GM12864 (cell line): ENCODE measurements around the gene ETS1.

Experiments
- DNase-seq: peaks from one replicate; pipeline ENCODE4 v3.0.0-alpha.2; 2011; ENCODE audit warnings: low read depth
- H3K4me3 ChIP-seq: 2 replicates; pipeline ENCODE4 v1.5.1; 2011; ENCODE audit warnings: mild to moderate bottlenecking, low read depth, low read length, control low read depth
- TF ChIP-seq, protein P1 (sequence below): IDR thresholded peaks from 2 replicates; pipeline ENCODE4 v1.5.1; 2011; ENCODE audit warnings: low read depth, mild to moderate bottlenecking, moderate library complexity, low read length, control low read depth, inconsistent platforms; ENCODE audit errors: missing control alignments

ETS1 gene

DNA sequence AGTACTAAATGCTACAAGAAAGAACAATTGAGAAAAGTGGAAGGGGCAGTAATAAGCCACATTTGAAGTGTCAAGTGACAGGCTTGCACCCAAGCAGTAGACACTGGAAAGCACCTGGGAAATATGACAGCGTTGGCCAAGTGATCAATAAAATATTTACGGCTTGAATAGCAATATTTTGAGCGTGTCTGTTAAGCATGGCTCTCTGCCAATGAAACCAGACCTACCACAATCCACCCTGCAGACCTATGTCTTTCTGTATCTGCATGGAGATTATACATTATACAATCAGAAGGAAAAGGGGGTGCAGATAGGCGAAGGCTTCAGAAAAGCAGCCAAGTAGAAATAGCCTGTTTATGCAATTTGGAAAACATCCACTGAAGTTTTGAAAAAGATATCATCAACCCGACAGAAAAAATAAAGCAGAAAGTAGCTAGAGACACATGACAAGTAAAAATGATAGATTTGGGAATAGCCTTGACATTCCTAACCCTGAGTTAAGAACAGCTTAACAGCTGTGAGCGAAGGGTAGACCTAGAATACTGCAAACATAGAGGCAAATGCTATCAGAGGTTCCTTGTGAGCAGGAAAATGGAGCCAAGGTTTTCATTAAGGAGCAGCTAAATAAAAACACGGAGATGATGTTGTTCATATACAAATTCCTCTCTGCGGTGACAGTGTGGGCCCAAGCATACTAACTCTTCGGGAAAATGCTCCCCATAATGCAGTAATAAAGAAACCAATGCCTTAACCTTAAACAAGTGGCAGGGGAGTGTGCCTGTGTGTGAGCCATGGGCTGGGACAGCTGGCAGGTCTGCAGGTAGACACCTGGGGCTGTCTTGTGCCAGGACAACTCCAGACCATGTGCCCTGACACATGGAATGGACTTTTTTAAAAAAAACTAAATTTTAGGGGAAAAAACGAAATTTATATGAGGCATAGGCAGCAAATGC is 71.3 kb downstream of the ETS1 start:
- DNase-seq = no peak
- peak overlapping the region; percentile 88 for H3K4me3 ChIP-seq
- TF ChIP-seq, protein P1, sequence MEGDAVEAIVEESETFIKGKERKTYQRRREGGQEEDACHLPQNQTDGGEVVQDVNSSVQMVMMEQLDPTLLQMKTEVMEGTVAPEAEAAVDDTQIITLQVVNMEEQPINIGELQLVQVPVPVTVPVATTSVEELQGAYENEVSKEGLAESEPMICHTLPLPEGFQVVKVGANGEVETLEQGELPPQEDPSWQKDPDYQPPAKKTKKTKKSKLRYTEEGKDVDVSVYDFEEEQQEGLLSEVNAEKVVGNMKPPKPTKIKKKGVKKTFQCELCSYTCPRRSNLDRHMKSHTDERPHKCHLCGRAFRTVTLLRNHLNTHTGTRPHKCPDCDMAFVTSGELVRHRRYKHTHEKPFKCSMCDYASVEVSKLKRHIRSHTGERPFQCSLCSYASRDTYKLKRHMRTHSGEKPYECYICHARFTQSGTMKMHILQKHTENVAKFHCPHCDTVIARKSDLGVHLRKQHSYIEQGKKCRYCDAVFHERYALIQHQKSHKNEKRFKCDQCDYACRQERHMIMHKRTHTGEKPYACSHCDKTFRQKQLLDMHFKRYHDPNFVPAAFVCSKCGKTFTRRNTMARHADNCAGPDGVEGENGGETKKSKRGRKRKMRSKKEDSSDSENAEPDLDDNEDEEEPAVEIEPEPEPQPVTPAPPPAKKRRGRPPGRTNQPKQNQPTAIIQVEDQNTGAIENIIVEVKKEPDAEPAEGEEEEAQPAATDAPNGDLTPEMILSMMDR = no peak

DNA sequence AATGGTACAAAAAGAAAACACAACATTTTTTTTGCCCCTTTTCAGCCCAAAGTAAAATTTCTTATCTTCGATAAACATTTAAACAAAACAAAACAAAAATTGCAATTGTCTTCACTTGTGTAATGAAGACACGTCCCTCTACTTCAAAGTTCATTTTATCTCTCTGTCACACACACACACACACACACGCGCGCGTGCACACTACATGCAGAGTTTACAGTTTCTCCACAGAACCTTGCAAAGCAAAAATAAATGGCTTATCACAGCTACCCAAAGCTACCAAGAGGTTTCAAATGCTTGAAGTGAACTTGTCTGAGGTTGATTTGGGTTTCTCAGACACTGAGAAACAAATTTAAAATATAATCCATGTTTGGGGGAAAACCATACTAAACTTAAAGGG is 72.3 kb downstream of the ETS1 start:
- DNase-seq = no peak
- peak overlapping the region; percentile 88; the same call in 1 of the 2 replicates for H3K4me3 ChIP-seq
- TF ChIP-seq, protein P1 = no peak

DNA sequence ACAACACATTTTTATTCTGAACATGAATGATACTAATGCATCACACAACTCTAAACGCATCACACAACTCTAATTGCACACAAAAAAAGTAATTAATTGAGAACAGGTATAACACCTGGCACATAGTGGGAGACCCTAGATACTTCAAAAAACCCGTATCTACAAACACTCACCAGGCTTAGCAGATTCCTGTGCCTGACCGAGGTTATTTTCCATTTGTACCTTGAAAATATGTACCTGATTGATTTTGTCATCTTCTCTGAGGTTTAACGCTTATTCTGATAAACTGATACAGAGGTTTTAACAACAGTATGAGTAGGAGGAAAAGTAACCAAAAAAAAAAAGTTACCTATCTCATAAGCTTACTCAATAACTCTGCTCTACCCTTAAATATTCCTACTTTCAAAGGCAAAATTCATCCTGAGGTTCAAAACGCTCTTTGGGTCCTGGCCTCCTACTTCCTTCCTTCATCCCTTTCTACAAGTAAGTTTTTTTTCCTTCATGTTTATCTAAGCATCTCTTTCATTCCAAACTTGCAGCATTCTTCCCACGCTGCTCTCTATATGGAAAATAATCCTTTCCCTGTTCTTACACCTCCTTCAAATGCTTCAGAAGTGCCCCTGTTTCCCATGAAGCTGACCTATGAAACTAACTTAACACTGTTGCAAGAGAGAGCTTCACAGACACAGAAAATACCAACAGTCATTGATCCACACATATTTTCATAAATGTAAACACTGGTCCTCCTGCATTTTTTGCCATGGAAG is 73.3 kb downstream of the ETS1 start:
- H3K4me3 ChIP-seq = no peak overlapping the region; the same call in 1 of the 2 replicates

DNA sequence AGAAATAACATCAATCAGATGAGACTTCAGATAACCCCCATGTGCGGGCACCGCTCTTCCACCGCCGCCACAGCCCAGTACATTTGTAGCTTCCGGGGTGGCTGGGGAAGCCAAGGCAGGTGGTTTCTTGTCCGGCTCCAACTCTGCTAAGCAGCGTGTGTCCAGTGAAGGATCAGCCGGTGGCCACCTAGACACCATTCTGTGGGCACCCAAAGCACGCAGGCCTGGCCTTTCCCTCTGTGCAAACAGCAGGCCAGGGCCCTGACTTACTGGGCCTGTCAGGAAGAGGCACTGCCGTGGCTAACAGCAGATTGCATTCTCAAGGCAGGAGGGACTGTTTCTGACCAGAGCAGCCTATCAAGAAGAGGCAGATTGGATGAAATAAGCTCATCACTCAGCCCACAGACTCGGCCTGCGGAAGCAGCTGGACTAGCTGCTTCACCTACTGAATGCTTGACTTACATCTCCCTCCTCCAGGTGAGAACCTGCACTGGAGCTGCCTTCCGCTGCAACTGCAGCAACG is 74.8 kb downstream of the ETS1 start:
- peak overlapping the region; percentile 30 for H3K4me3 ChIP-seq
- no peak for DNase-seq
- TF ChIP-seq, protein P1 = no peak

More for the DNA sequence above, 73.3 kb downstream of the ETS1 start:
- no peak for DNase-seq
- TF ChIP-seq, protein P1 = no peak

DNA sequence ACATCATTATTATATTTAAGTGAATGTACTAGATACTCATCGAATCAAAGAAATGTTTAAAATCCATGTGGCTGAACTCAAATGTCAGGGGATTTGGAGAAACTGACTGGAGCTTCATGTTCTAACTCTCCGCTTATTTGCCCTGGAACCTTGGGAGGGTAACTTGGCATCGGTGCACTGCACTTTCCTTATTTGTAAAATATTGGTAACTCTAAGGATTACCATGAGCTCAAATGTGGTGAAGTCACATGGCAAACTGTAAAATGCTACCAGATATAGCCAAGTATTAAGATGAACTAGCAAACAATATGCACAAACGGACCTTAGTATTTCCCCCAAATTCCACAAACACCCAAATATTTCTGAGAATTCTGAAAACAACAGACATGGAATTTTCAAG is 75.6 kb downstream of the ETS1 start:
- TF ChIP-seq, protein P1 = no peak
- no peak for DNase-seq
- H3K4me3 ChIP-seq = no peak overlapping the region; the same call in 1 of the 2 replicates

DNA sequence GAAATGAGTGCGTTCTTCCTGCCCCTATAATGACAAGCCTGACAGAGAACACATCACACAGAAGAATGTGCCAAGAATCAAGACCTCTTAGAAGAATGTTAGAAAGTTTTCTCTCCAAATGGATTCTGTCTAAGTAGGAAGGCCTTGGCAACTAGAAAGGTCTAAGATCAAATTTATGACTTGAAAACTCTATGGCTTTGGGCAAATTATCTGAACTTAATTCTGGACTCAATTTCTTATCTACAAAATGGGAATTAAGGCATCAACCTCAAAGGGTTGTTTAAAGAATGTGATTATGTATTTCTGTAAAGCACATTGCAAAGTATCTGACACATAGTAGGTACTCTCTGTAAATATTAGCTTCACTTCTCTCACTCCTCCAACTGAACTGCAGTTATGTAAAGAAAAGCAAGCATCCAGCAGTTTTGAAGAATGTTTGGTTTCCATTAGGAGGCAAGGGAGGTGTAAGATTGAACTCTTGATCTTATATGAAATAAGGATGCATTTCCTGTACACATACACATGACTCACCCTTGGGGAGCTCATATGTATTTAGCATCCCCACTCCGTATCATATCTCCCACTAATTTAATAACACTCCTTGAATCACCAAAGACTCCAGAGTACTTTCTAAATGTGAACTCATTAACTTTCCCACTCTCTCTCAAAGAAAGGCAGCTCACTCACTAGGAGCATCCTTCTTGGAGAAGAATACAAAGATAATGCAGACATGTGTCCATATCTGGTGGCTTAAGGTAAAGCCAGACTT is 77.6 kb downstream of the ETS1 start:
- no peak overlapping the region; the same call in 1 of the 2 replicates for H3K4me3 ChIP-seq
- DNase-seq = no peak

More for the DNA sequence above, 77.6 kb downstream of the ETS1 start:
- TF ChIP-seq, protein P1 = no peak
